RWPE2 (cell line): Measurements from ENCODE around the gene DCHS1.

Experiments
- ATAC-seq: fragments of 200-7000 bp; cut with Tn5 transposase; 3 replicates; pipeline ENCODE4 v1.9.1; 2021; ENCODE audit warnings: low read depth
- DNase-seq: peaks from one replicate; pipeline ENCODE4 v3.0.0-alpha.2; 2020; ENCODE audit warnings: low spot score
- H3K27ac ChIP-seq: fragments of 450-650 bp; 2 replicates; pipeline ENCODE4 v1.5.1; 2017; ENCODE audit warnings: mild to moderate bottlenecking; ENCODE audit not compliant: poor library complexity, severe bottlenecking
- H3K27me3 ChIP-seq: fragments of 250-450 bp; sonication (Bioruptor Pico); 2 replicates; pipeline ENCODE4 v1.5.1; 2021; ENCODE audit warnings: mild to moderate bottlenecking, moderate library complexity; ENCODE audit not compliant: insufficient read depth, poor library complexity, severe bottlenecking
- H3K36me3 ChIP-seq: fragments of 250-450 bp; sonication (Bioruptor Pico); 2 replicates; pipeline ENCODE4 v1.5.1; 2020; ENCODE audit warnings: low read depth, mild to moderate bottlenecking, moderate library complexity
- H3K4me1 ChIP-seq: fragments of 250-450 bp; sonication (Bioruptor Pico); 2 replicates; pipeline ENCODE4 v1.5.1; 2021; ENCODE audit warnings: mild to moderate bottlenecking, moderate library complexity; ENCODE audit not compliant: insufficient read depth, poor library complexity, severe bottlenecking
- H3K4me3 ChIP-seq: fragments of 250-450 bp; sonication (Bioruptor Pico); 2 replicates; pipeline ENCODE4 v1.5.1; 2021; ENCODE audit warnings: mild to moderate bottlenecking, moderate library complexity; ENCODE audit not compliant: severe bottlenecking
- H3K9me3 ChIP-seq: fragments of 250-450 bp; sonication (Bioruptor Pico); 2 replicates; pipeline ENCODE4 v1.5.1; 2021; ENCODE audit warnings: mild to moderate bottlenecking, moderate library complexity; ENCODE audit not compliant: severe bottlenecking
- TF ChIP-seq, protein P1 (sequence below): fragments of 450-650 bp; IDR thresholded peaks from one replicate; pipeline ENCODE4 v1.5.1; 2017; ENCODE audit warnings: mild to moderate bottlenecking, moderate library complexity; ENCODE audit not compliant: poor library complexity, severe bottlenecking

DCHS1 gene

DNA sequence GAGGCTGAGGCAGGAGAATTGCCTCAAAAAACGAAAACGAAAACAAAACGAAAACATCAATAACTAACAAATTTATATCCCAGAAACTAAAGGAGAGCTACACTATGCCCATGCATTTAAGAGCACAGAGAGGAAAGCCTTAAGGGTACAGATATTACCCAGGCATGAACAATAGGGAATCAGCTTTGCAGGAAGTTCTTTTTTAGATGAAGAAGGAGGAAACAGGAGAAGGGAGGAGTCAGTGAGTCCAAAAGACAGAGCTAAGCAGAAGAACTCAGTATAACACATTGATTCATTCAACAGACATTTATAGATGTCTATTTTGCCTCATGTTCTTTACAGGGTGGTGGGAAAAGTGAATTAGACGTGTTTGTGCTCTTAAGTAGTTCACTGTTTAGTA lies 19.3 kb upstream of the DCHS1 start:
- Histone ChIP-seq H3K4me1 (no peaks in the 10 kb centered on the region), H3K36me3 (no peaks in the 10 kb centered on the region), H3K27me3 (no peaks in the 10 kb centered on the region), H3K4me3 (no peak overlapping the region), H3K9me3 (no peaks in the 10 kb centered on the region), H3K27ac (no peak overlapping the region)
- DNase-seq (no peak), ATAC-seq (no peak)
- TF ChIP-seq, protein P1, sequence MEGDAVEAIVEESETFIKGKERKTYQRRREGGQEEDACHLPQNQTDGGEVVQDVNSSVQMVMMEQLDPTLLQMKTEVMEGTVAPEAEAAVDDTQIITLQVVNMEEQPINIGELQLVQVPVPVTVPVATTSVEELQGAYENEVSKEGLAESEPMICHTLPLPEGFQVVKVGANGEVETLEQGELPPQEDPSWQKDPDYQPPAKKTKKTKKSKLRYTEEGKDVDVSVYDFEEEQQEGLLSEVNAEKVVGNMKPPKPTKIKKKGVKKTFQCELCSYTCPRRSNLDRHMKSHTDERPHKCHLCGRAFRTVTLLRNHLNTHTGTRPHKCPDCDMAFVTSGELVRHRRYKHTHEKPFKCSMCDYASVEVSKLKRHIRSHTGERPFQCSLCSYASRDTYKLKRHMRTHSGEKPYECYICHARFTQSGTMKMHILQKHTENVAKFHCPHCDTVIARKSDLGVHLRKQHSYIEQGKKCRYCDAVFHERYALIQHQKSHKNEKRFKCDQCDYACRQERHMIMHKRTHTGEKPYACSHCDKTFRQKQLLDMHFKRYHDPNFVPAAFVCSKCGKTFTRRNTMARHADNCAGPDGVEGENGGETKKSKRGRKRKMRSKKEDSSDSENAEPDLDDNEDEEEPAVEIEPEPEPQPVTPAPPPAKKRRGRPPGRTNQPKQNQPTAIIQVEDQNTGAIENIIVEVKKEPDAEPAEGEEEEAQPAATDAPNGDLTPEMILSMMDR = no peak

DNA sequence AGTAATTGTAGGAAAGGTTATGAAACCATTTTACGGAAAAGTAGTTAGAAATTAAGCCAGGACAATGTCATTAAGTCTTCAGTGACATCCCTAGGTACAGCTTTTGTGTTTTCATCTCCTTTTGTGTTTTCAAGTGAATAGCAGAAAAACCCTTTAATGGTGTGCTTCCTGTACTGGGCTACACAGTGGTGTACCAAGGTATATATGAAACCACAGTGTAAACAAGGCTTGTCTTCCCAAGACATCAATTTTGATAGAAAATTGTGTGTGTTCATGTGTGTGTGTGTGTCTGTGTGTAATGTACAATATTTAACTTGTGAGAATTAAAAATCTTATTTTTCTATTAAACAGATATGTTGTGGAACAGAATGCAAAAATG lies 18.6 kb upstream of the DCHS1 start:
- Histone ChIP-seq H3K36me3 (no peaks in the 10 kb centered on the region), H3K4me1 (no peaks in the 10 kb centered on the region), H3K27me3 (no peaks in the 10 kb centered on the region), H3K9me3 (no peaks in the 10 kb centered on the region), H3K27ac (no peak overlapping the region), H3K4me3 (no peak overlapping the region)
- no peak for DNase-seq
- no peak for ATAC-seq
- TF ChIP-seq, protein P1 = no peak

DNA sequence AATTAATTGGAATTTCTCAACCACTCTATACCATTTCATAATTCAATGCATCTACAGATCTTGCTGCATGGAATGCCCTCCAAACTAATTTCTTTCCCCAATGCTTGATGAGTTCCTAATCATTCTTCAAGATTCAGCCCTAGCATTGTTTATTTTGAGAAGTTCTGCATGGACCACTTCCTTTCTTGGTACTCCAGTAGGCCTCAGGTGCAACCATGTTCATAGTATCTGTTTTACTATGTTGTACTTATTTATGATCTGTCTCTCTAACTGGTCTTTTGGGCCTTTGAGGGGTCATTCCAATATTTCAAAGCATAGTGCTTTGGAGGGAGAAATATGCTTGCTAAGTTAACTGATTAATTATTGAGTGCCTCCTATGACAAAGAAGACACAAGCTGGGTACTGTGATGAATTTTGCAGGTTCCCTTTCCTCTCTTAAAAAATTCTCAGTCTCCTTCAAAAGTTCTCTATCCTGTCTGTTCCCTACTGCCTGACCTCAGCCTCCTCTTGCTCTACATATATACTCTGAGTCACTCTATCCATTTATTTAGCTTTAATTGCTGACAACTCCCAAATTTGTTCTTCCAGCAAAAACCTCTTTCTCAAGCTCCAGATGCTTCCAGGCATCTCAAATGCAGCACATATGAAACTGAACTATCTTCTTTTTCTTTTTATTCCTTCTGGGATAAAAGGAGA lies 18.1 kb upstream of the DCHS1 start:
- DNase-seq = no peak
- Histone ChIP-seq H3K27ac (no peak overlapping the region), H3K9me3 (no peaks in the 10 kb centered on the region), H3K4me3 (no peak overlapping the region), H3K36me3 (no peaks in the 10 kb centered on the region), H3K4me1 (no peaks in the 10 kb centered on the region), H3K27me3 (no peaks in the 10 kb centered on the region)
- TF ChIP-seq, protein P1 = no peak
- ATAC-seq = no peak

DNA sequence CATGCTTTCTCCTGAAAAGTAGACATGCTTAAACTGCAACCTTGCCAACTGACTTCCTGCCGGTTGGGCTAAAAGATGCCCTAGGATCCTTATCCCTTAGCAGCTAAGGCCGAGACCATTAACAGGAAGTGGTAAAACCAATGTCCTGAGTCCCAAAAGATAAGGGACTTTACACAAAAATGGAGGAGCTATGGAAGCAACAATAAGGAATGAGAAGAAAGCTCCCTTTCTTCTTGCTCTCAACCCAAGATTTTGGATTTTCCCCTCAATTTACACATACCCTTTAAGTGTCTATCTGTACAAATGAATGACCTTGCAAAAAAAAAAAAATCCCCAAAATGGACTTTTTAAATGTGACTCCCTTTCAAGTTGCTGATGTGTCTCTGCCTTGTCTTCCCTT lies 16.4 kb upstream of the DCHS1 start:
- Histone ChIP-seq H3K27ac (no peak overlapping the region), H3K9me3 (no peaks in the 10 kb centered on the region), H3K4me1 (no peaks in the 10 kb centered on the region), H3K36me3 (no peaks in the 10 kb centered on the region), H3K4me3 (no peak overlapping the region), H3K27me3 (no peaks in the 10 kb centered on the region)
- DNase-seq (no peak), ATAC-seq (no peak)
- TF ChIP-seq, protein P1 = no peak

DNA sequence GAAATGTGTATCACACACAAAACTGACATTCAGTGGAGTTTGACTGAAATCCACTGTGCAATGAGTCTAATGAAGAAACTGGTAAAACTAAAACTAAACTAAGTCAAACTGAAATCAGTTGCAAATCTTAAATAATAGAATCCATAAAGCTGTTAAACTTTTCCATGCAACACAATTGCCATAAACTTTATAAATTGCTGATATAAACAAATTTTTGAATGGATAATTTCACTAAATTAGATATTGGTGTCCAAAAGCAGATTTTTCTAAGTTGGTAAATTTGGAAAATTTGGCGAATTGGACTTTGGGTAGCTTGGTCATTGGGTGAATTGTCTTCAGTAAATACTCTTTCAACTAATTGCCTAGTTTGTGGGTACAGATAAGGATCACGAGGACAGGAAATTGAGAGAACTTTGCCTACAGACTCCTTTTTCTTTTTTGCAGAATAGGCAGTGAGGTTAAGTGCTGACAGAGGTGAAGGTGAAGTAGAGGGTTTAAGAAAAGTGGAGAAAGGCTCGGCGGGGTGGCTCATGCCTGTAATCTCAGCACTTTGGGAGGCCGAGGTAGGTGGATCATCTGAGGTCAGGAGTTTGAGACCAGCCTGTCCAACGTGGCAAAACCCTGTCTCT lies 14.7 kb upstream of the DCHS1 start:
- TF ChIP-seq, protein P1 = no peak
- no peaks in the 10 kb centered on the region for H3K27me3 ChIP-seq
- no peak overlapping the region for H3K4me3 ChIP-seq
- no peaks in the 10 kb centered on the region for H3K9me3 ChIP-seq
- DNase-seq (no peak), ATAC-seq (no peak)
- H3K36me3 ChIP-seq = no peaks in the 10 kb centered on the region
- H3K27ac ChIP-seq = no peak overlapping the region
- no peaks in the 10 kb centered on the region for H3K4me1 ChIP-seq
